K562 (cell line): ENCODE results near the gene NPFFR1. TPM values are rescaled to one million over a fixed set of nuclear protein-coding genes. Genes with fewer than 3 reads are reported as not detected.

Source experiments
- ATAC-seq: fragments of 200-7000 bp; cut with Tn5 transposase; 3 replicates; pipeline ENCODE4 v1.9.1; 2020; ENCODE audit warnings: moderate library complexity
- BruUV-seq: library from RNA; stranded (reverse); fragments of 400-500 nt; replicated peaks from 2 replicates; lab custom pipeline; 2021; lab: Mats Ljungman, UMichigan
- CTCF ChIA-PET: fragments of 300-600 bp; formaldehyde crosslinking; extraction: SDS; loops from one replicate; lab custom pipeline; 2021; ENCODE audit warnings: low intra/inter-chr PET ratio; lab: Yijun Ruan, JAX
- POLR2A ChIA-PET: fragments of 300-600, 350-650 bp; sonication (Branson Sonifier 250); formaldehyde crosslinking; extraction: SDS; loops from one replicate; lab custom pipeline; 2021; ENCODE audit warnings: antibody characterized with exemption, inconsistent platforms; lab: Yijun Ruan, JAX
- DNase-seq, 4 experiments: peaks; one replicate each; pipeline versions ENCODE4 v3.0.0 to v3.0.0-alpha.2; 2011 to 2018; ENCODE audit warnings: low spot score in 3 of 4, mixed read lengths in 3 of 4; ENCODE audit errors: extremely low read depth in 1 of 4
- FAIRE-seq: peaks from 2 replicates; lab custom pipeline; 2011; peaks lifted over from hg19 to GRCh38; lab: Jason Lieb, UNC
- H2AFZ ChIP-seq: 2 replicates; pipeline ENCODE4 v1.6.0; 2011; ENCODE audit warnings: low read depth, low read length, control low read depth, inconsistent platforms
- H3K27ac ChIP-seq: fragments of 200-600 bp; 3 replicates; pipeline ENCODE4 v1.8.0; 2011; ENCODE audit warnings: low read depth, mild to moderate bottlenecking, control low read depth, inconsistent platforms, low read length, moderate library complexity, mixed read lengths; ENCODE audit errors: extremely low read depth
- H3K27me3 ChIP-seq, 2 experiments: fragments of 300-600 bp in 1 of 2; 2 replicates in 1 of 2; 3 replicates in 1 of 2; pipeline versions ENCODE4 v1.6.0 to v1.8.0; 2011; ENCODE audit warnings: inconsistent platforms in 2 of 2, low read length in 2 of 2, mild to moderate bottlenecking in 1 of 2, mixed read lengths in 1 of 2, moderate library complexity in 1 of 2; ENCODE audit not compliant: control insufficient read depth in 2 of 2, insufficient read depth in 2 of 2
- H3K36me3 ChIP-seq: fragments of 300-600 bp; 3 replicates; pipeline ENCODE4 v1.8.0; 2011; ENCODE audit warnings: mild to moderate bottlenecking, low read length, inconsistent platforms; ENCODE audit not compliant: control insufficient read depth, insufficient read depth
- H3K4me1 ChIP-seq, 2 experiments: fragments of 200-600 bp in 1 of 2; replicated peaks in 1 of 2; 2 replicates in 1 of 2; 3 replicates in 1 of 2; pipeline versions ENCODE4 v1.5.1 to v1.8.0; 2011; ENCODE audit warnings: inconsistent platforms in 2 of 2, low read length in 2 of 2, mild to moderate bottlenecking in 1 of 2, mixed read lengths in 1 of 2, moderate library complexity in 1 of 2; ENCODE audit not compliant: control insufficient read depth in 2 of 2, insufficient read depth in 2 of 2
- H3K4me2 ChIP-seq: 2 replicates; pipeline ENCODE4 v1.6.1; 2011; ENCODE audit warnings: low read length, control low read depth, inconsistent platforms, mixed read lengths; ENCODE audit not compliant: insufficient read depth
- H3K4me3 ChIP-seq: fragments of 200-600 bp; sonication (generic), shearing (Covaris generic); 2 replicates; pipeline ENCODE4 v1.5.1; 2016; ENCODE audit warnings: control low read depth, inconsistent platforms
- H3K79me2 ChIP-seq: fragments of 200-600 bp; 3 replicates; pipeline ENCODE4 v1.8.0; 2011; ENCODE audit warnings: low read length, inconsistent platforms; ENCODE audit not compliant: control insufficient read depth, insufficient read depth
- H3K9ac ChIP-seq, 2 experiments: 2 replicates each; pipeline versions ENCODE4 v1.6.0 to v1.6.1; 2011; ENCODE audit warnings: low read depth in 2 of 2, low read length in 2 of 2, control low read depth in 1 of 2, inconsistent platforms in 1 of 2, mild to moderate bottlenecking in 1 of 2, mixed read lengths in 1 of 2; ENCODE audit not compliant: insufficient read depth in 1 of 2
- H3K9me1 ChIP-seq: one replicate; pipeline ENCODE4 v1.6.0; 2011; ENCODE audit warnings: inconsistent platforms, mild to moderate bottlenecking, low read length, moderate library complexity; ENCODE audit not compliant: control insufficient read depth, insufficient read depth
- H3K9me3 ChIP-seq: replicated peaks from 2 replicates; pipeline ENCODE4 v1.5.1; 2011; ENCODE audit warnings: low read depth, low read length, inconsistent platforms; ENCODE audit not compliant: control insufficient read depth, insufficient read depth
- H4K20me1 ChIP-seq: replicated peaks from 2 replicates; pipeline ENCODE4 v1.6.1; 2011; ENCODE audit warnings: low read length, inconsistent platforms, mixed read lengths; ENCODE audit not compliant: control insufficient read depth, insufficient read depth
- BMI1 ChIP-seq: fragments of 150-350 bp; IDR thresholded peaks from 2 replicates; pipeline ENCODE4 v1.6.1; 2014; ENCODE audit warnings: low read length
- EP300 ChIP-seq: IDR thresholded peaks from 2 replicates; pipeline ENCODE4 v1.6.1; 2012; ENCODE audit warnings: low read length, improper control_type of control experiment
- HOMEZ ChIP-seq: fragments of 250-450 bp; sonication (Bioruptor Pico); IDR thresholded peaks from 2 replicates; pipeline ENCODE4 v1.4.0; 2020; ENCODE audit warnings: mild to moderate bottlenecking, moderate library complexity
- IFI16 ChIP-seq: fragments of 250-450 bp; sonication (Bioruptor Pico); IDR thresholded peaks from 2 replicates; pipeline ENCODE4 v2.1.2; 2022; ENCODE audit warnings: mild to moderate bottlenecking, inconsistent platforms
- KAT2B ChIP-seq: IDR thresholded peaks from one replicate; pipeline ENCODE4 v1.6.1; 2012; ENCODE audit warnings: low read depth, mild to moderate bottlenecking, control low read depth, inconsistent platforms, low read length, moderate library complexity
- MAZ ChIP-seq, 2 experiments: fragments of 450-650 bp in 1 of 2; sonication (generic) in 1 of 2; formaldehyde crosslinking; IDR thresholded peaks in 1 of 2; conservative IDR thresholded peaks in 1 of 2; 2 replicates each; pipeline versions ENCODE4 v1.4.0 to v1.5.0; 2020; ENCODE audit warnings: mild to moderate bottlenecking in 1 of 2, missing genetic modification reagents in 1 of 2
- MCM2 ChIP-seq: fragments of 450-650 bp; IDR thresholded peaks from 2 replicates; pipeline ENCODE4 v1.6.1; 2017; ENCODE audit warnings: low read depth, mild to moderate bottlenecking
- SLC30A9 ChIP-seq: fragments of 250-450 bp; sonication (Bioruptor Pico); IDR thresholded peaks from 2 replicates; pipeline ENCODE4 v1.8.0; 2022; ENCODE audit warnings: mild to moderate bottlenecking, moderate library complexity
- TCF3 ChIP-seq: sonication (generic); formaldehyde crosslinking; IDR thresholded peaks from 2 replicates; pipeline ENCODE4 v1.4.0; 2020; ENCODE audit warnings: mild to moderate bottlenecking, missing genetic modification reagents
- TEAD4 ChIP-seq, 2 experiments: sonication (generic) in 1 of 2; formaldehyde crosslinking in 1 of 2; IDR thresholded peaks; 2 replicates each; pipeline versions ENCODE4 v1.6.1 to v1.8.0; 2012 to 2022; ENCODE audit warnings: borderline replicate concordance in 1 of 2, inconsistent platforms in 1 of 2, low read length in 1 of 2, mild to moderate bottlenecking in 1 of 2, missing genetic modification reagents in 1 of 2
- ZNF274 ChIP-seq: IDR thresholded peaks from 2 replicates; pipeline ENCODE4 v1.6.1; 2011; ENCODE audit warnings: low read depth, mild to moderate bottlenecking, low read length, moderate library complexity, borderline replicate concordance
- ZNF395 ChIP-seq: fragments of 200-800 bp; sonication (Bioruptor generic); IDR thresholded peaks from 2 replicates; pipeline ENCODE4 v1.6.1; 2017; ENCODE audit warnings: missing genetic modification characterization, missing compliant biosample characterization
- ZNF408 ChIP-seq: fragments of 250-450 bp; sonication (Bioruptor Pico); IDR thresholded peaks from 2 replicates; pipeline ENCODE4 v1.4.0; 2020; ENCODE audit warnings: low read depth, mild to moderate bottlenecking, moderate library complexity
- ZNF586 ChIP-seq: fragments of 450-650 bp; formaldehyde crosslinking; conservative IDR thresholded peaks from 2 replicates; pipeline ENCODE4 v1.4.0; 2020; ENCODE audit warnings: mild to moderate bottlenecking, moderate library complexity
- WGBS: fragments of 100-300 bp; shearing (Covaris generic); methylation state at CpG from one replicate; pipeline ENCODE4 v1.1.6; 2016; ENCODE audit warnings: low coverage, mixed read lengths; ENCODE audit not compliant: insufficient coverage; ENCODE audit errors: missing lambda C conversion rate; 5-methylcytosine and 5-hydroxymethylcytosine counted together
- in situ Hi-C: fragments of 300-500 bp; cut with MboI; formaldehyde crosslinking; loops from 4 replicates; pipeline ENCODE4 v1.15.0; 2018; ENCODE audit warnings: inconsistent platforms, mixed read lengths
- intact Hi-C: fragments of 100-400 bp; cut with micrococcal nuclease; formaldehyde crosslinking; loops from 2 replicates; pipeline ENCODE4 v1.14.2; 2022
- polyA plus RNA-seq, 8 experiments: library from polyadenylated mRNA; depleted of rRNA in 4 of 8; stranded (reverse) in 5 of 8; unstranded in 3 of 8; fragments of >200 nt; fragmentation: Nextera tagmentation in 2 of 8; fragmentation: Illumina TruSeq in 1 of 8; extraction: Ambion mirVana in 2 of 8; extraction: Trizol in 1 of 8; gene quantifications; 2 replicates each; pipeline versions ENCODE4 v1.2.1 to v1.2.3, GENCODE V29; 2011 to 2014; ENCODE audit warnings: inconsistent platforms in 1 of 8, missing spikeins in 1 of 8
- total RNA-seq, 7 experiments: library from RNA; depleted of rRNA in 6 of 7; stranded (reverse); fragments of >200 nt in 6 of 7; fragmentation: Illumina TruSeq in 2 of 7; extraction: Trizol in 2 of 7; gene quantifications; 2 replicates each; pipeline versions ENCODE4 v1.2.1 to v1.2.3, GENCODE V29; 2011 to 2021; ENCODE audit warnings: low replicate concordance in 1 of 7

Gene NPFFR1
- total and polyA plus RNA-seq, 9 of the 15 experiments (the other 6 are each of a cell fraction or from before 2014, with no cell fraction given), result under 0.01 TPM; not detected in 8

- Histone ChIP-seq H3K4me2 (no peak overlapping the region), H3K4me3 (no peak overlapping the region), H3K27me3 (no peaks in the 10 kb centered on the region; a peak in 1 of 5 replicates), H3K4me1 (peaks cover 0 to 23% of the 10 kb centered on the region in 2 experiments; a peak in 3 of 5 replicates), H3K9me1 (no peaks in the 10 kb centered on the region), H3K79me2 (no peaks in the 10 kb centered on the region), H3K9ac (no peak overlapping the region), H3K9me3 (no peaks in the 10 kb centered on the region), H2AFZ (no peak overlapping the region), H3K27ac (no peak overlapping the region), H3K36me3 (no peaks in the 10 kb centered on the region), H4K20me1 (peaks cover 27% of the 10 kb centered on the region)
- ATAC-seq (no peak), FAIRE-seq (no peak), DNase-seq (no peak)
- no TSS peak for BruUV-seq
- ChIA-PET POLR2A (interaction anchor here (0.7 to 2.0 kb wide), 7 partner anchors 10 to 812 kb away, joined by 3 to 4 read pairs (median 4); no protein-coding TSS in a partner anchor), CTCF (no interaction called here)
- WGBS, result 30% methylated on average over 5 of the region's 5 CpGs
- in situ Hi-C loops, result no loop called here
- intact Hi-C loops, result no loop called here
- no peak for TF ChIP-seq SLC30A9 (CRISPR knock-in tag)
- TF ChIP-seq BMI1, result no peak
- no peak for TF ChIP-seq MAZ (CRISPR knock-in tag; conservative IDR thresholded peaks at IDR 0.05 in 1 of 2, IDR thresholded peaks at IDR 0.05 in 1 of 2)
- no peak for TF ChIP-seq IFI16 (CRISPR knock-in tag)
- no peak for TF ChIP-seq KAT2B
- no peak for TF ChIP-seq EP300
- TF ChIP-seq ZNF408, result no peak
- TF ChIP-seq ZNF586, result no peak
- no peak for TF ChIP-seq MCM2
- TF ChIP-seq ZNF274, result no peak
- no peak for TF ChIP-seq TCF3 (CRISPR knock-in tag)
- TF ChIP-seq TEAD4 (IDR thresholded peaks at IDR 0.05; ENCODE audit: low read length), result no peak
- no peak for TF ChIP-seq TEAD4 (CRISPR knock-in tag; IDR thresholded peaks at IDR 0.05; ENCODE audit: borderline replicate concordance)
- no peak for TF ChIP-seq HOMEZ (CRISPR knock-in tag)
- TF ChIP-seq ZNF395, result no peak
Observed at GRCh38 chr10:70321233-70321632, 37.4 kb upstream of the NPFFR1 start.
